ENCODE measurements around the gene FBLN1.

Gene FBLN1

DNA sequence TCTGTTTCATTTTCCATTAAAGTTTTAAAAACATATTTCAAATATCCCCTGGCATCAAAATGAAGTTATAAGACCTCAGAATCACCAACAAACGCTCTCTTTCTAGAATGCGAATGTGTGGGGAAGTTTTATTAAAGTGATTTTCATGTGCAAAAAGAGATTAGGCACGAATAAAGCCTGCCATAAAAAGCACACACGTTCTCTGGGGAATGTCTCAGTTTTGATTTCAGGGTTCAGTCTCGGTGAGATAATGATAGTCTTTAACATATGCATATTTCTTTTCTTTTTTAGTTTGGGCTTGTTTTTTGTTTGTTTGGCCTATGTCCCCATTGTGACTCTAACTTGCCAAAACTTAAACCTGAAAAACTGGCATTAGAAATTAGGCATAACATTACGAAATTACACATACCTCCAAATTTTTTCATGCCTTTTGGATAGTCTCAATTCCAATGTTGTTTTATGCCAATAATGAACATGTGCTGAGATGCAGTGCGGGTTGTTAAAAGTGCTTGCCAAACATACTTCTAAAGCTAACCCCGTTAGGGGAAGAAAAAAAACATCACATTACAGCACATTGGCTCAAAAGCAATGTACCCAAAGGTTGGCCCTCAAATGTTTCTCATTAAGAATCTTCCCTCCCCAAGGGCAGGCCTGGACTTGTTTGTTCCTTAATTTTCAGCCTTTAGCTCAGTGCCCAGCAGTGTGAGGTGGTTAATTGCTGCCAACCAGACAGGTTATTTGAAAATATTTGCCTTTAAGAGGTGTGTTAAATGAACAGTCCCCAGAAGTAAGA, 33.2 kb upstream of the FBLN1 start:
- TF ChIP-seq POLR2A (IDR thresholded peaks at IDR 0.05; ENCODE audit: low read length): no peak
- no peak for TF ChIP-seq GATA1 (IDR thresholded peaks at IDR 0.05; ENCODE audit: low read depth, low read length)
- no peak for DNase-seq

DNA sequence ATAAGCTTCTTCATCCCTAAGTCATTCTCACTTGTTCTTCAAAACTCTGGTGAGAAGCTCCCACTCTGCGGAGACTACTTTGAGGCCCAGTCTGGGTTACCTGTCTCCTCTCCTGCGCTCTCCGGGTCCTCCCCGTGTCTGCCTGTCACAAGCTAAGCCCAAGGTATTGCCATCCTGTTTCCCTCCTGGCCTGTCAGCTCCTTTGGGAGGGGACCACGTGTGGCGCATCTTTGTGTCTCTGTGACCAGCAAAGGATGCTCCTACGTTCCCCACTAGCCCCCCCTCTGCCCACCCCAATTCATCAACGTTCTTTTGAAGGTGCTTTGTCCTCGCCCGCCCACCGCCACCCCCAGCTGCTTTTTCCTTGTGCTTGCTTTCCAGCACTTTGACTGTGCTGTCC, 31.8 kb upstream of the FBLN1 start:
- TF ChIP-seq GATA1 (IDR thresholded peaks at IDR 0.05; ENCODE audit: low read depth, low read length) (no peak), POLR2A (IDR thresholded peaks at IDR 0.05; ENCODE audit: low read length) (no peak)
- no peak for DNase-seq

DNA sequence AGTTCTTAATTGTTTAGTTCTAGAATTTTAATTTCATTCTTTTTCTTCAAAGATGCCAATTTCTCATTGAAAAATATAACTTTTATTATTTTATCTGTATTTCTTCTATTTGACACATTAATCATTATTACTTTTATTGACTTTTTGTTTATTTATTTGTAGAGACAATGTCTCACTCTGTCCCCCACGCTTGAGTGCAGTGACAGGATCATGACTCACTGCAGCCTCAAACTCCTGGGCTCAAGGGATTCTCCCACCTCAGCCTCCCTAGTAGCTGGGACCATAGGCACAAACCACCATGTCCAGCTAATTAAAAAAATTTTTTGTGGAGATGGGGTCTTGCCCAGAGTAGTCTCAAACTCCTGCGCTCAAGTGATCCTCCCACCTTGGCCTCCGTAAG, 30.3 kb upstream of the FBLN1 start:
- TF ChIP-seq POLR2A (IDR thresholded peaks at IDR 0.05; ENCODE audit: low read length) (no peak), GATA1 (IDR thresholded peaks at IDR 0.05; ENCODE audit: low read depth, low read length) (no peak)
- no peak for DNase-seq

DNA sequence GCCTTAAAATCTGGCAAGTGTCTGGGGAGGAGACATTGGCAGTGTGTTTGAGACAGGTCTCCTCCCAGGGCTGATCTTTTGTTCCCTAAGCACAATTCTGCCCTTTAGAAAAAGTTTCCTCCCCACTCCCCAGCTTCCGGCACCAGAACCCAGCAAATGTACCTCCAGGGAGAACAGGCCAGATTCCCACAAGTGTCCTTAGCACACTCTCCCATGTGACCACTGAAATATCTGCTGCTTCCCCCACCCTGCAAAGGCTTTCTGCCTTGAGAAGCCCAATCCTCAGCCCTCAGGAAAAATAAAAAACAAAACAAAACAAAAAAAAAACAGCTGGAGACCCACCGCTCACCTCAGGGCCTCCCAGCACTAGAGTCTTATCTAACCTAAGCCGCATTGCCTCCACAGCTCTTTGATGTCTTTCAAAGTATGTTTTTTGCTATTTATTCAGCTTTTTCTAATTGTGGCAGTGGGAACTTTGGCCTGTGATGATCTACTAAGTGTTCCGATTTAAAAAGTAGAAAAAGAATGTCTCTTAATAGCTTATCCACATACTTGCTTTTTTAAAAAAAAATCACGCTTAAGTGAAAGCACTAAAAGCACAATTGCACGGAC, 29.0 kb upstream of the FBLN1 start:
- TF ChIP-seq GATA1 (IDR thresholded peaks at IDR 0.05; ENCODE audit: low read depth, low read length) (no peak), POLR2A (IDR thresholded peaks at IDR 0.05; ENCODE audit: low read length) (no peak)
- no peak for DNase-seq

DNA sequence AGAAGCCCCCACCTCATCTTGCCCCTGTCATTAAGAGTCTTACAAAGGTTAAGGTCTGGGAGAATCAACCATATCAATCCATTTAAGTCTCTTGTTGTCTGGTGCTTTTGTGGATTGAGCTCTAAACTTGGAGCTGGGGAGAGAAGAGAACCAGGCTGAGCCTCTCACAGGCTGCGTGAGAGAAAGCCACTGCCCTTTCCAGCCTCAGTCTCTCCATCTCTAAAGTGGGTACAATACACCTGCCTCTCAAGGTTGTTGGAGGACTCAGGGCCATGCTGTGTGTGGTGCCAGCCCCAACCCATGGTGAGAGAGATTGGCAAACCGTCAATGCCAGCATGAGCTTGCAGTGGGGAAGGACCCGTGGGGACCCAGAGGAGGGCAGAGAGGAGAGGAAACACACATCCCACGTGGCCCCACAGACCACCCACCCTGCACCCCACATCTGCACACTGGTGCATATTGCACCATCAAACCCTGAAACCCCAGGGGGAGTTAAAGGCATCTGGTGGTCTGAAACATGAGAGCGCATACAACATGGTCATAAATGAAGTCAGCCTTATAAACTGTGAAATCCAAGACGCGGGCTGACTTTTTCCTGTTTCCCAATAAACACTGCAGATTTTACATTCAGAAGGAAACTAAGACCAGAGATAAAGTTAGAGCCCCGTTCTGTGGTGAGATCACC, 27.5 kb upstream of the FBLN1 start:
- TF ChIP-seq GATA1 (IDR thresholded peaks at IDR 0.05; ENCODE audit: low read depth, low read length) (no peak), POLR2A (IDR thresholded peaks at IDR 0.05; ENCODE audit: low read length) (no peak)
- no peak for DNase-seq

DNA sequence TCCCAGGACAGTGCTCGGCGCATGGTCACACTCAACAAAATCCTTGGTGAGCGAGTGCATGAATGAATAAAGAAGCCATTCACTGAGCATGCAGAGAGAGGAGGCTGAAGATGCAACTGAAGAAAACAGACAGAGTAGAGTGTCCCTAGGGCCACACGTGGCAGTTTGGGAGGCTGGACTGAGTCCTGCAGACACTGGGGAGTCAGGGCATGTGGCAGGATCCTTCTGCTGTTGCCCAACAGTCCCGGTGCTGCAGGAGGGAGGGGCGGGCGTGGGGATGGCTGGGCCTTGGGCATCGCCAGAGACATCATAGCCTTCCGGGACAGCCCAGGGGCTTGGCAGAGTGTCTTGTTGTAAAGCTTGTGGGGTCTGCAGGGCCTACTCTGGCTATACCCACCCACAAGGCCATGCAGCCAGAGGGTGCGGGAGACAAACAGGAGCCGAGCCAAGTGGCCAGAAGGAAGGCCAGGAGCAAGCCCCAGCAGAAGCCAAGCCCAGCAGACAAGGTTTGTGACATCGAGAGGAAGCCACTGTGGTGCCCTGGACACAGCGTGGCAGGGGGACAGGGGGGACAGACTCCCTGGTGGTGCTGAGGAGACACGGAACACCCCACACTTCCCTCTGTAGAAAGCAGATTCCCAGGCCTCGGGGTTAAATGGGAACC, 26.7 kb upstream of the FBLN1 start:
- DNase-seq: no peak
- no peak for TF ChIP-seq GATA1 (IDR thresholded peaks at IDR 0.05; ENCODE audit: low read depth, low read length)
- TF ChIP-seq POLR2A (IDR thresholded peaks at IDR 0.05; ENCODE audit: low read length): no peak

DNA sequence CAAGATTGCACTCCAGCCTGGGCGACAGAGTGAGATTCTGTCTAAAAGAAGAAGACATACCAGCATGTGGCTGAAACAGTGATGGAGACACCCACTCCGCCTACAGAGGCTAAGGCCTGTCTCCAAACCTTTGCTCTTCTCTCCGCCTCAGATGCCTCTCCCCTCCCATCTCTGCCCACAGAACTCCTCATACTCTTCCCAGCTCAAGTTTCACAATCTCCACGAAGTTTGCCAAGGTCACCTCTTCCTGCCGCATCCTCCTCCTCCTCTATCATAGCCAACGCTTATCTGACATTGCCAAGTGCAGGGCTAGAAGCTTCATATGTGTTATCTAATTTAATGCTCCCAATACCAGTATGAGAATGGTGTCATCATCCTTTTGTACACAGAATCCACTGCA, 25.9 kb upstream of the FBLN1 start:
- TF ChIP-seq GATA1 (IDR thresholded peaks at IDR 0.05; ENCODE audit: low read depth, low read length) (no peak), POLR2A (IDR thresholded peaks at IDR 0.05; ENCODE audit: low read length) (no peak)
- no peak for DNase-seq

DNA sequence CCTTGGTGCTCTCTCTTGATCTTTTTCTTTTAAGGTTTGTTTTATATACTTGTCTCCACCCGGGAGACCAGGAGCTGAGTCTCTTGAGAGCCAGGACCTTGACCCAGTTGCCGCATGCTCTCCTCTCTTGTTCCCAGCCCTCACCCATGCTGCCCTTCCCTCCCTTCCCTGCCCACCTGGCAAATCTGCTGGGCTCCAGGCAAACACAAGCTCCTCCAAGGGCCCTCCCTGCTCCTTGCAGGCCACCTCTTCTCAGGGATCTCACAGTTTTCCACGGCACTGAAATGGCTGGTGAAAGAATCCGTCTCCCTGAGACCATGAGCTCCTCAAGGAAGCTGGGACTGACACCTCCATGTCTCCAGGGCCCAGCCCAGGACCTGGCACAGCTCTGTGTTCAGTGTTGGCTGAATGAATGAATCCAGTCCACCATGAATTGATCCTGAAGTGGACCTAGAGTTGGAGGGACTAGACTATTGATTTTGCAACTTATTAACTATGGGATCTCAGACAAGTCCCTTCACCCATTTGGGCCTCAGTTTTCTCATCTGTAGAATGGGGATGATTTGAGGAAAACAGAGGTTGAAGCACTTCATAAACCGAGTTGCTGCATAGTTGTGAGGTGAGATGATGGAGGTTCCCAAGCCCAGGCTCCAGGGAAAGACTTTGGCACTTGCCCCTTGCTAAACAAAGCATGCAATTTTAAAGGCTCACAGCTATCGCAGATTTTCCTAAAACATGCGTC, 25.1 kb upstream of the FBLN1 start:
- DNase-seq: no peak
- TF ChIP-seq POLR2A (IDR thresholded peaks at IDR 0.05; ENCODE audit: low read length) (no peak), GATA1 (IDR thresholded peaks at IDR 0.05; ENCODE audit: low read depth, low read length) (no peak)

DNA sequence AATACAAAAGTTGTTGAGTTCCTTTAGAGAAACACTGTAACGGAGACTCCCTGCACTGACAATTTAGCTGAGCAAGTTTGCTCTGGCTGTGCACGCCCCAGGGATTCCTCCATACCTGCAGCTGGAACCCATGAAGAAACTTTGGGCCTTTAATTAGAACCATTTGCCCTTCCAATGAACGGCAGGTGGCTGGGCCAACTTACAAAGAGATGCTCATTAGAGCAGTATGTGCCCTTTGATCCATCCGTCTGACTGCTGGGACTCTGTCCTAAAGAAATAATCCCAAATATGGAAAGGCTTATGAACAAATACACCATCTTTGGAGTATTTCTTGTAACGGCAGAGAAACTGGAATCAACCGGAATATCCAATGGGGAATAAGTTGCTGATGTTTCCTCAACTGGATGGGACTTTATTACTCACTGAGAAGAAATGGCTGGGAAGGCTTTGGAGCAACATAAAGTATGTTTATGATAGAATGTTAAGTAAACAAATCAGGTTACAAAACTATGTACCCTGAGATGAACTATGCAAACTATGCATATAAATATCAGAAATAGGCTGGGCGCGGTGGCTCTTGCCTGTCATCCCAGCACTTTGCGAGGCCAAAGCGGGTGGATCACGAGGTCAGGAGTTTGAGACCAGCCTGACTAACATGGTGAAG, 24.4 kb upstream of the FBLN1 start:
- no peak for TF ChIP-seq GATA1 (IDR thresholded peaks at IDR 0.05; ENCODE audit: low read depth, low read length)
- no peak for TF ChIP-seq POLR2A (IDR thresholded peaks at IDR 0.05; ENCODE audit: low read length)

DNA sequence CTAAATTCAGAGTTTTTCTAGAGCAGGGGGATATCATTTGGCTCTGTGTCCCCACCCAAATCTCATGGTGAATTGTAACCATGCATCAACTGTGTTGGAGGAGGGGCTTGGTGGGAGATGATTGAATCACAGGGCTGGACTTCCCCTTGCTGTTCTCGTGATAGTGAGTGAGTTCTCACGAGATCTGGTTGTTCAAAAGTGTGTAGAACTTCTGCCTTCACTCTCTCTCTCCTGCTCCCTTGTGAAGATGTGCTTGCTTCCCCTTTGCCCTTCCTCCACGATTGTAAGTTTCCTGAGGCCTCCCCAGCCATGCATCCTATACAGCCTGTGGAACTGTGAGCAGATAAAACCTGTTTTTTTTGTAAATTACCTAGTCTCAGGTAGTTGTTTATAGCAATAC, 22.0 kb upstream of the FBLN1 start:
- no peak for TF ChIP-seq GATA1 (IDR thresholded peaks at IDR 0.05; ENCODE audit: low read depth, low read length)
- TF ChIP-seq POLR2A (IDR thresholded peaks at IDR 0.05; ENCODE audit: low read length): no peak
- DNase-seq: no peak

More for the DNA sequence above, 24.4 kb upstream of the FBLN1 start:
- no peak for DNase-seq

DNA sequence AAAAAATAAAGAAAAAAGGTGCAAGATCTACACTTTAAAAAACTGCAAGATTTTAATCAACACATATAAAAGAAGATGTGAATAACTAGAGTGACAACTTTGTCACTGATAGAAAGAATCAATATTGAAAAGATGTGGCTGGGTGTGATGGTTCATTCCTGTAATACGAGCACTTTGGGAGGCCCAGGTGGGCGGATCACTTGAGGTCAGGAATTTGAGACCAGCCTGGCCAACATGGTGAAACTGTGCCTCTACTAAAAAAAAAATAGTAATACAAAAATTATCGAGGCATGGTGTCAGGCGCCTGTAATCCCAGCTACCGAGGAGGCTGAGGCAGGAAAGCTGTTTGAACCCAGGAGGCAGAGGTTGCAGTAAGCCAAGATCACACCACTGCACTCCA, 21.0 kb upstream of the FBLN1 start:
- DNase-seq: no peak
- TF ChIP-seq GATA1 (IDR thresholded peaks at IDR 0.05; ENCODE audit: low read depth, low read length) (no peak), POLR2A (IDR thresholded peaks at IDR 0.05; ENCODE audit: low read length) (no peak)

DNA sequence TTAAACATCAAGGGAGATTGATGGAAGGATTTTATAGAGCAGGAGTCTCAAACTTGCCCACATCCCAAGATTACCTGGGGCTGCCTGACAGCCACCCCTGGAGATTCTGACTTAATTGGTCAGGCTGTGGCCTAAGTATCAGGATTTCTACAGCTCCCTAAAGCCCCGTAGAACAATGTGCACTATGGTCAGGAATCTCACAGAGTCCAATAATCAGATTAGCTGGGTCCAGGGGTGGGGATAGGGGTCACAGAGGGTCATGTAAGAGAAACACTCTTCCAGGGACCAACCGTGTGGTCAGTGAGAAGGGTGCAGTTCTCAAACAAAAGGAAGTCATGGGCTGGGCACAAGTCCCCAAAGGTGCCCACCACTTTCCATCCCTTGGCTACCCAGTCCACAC, 20.5 kb upstream of the FBLN1 start:
- no peak for DNase-seq
- TF ChIP-seq POLR2A (IDR thresholded peaks at IDR 0.05; ENCODE audit: low read length): no peak
- TF ChIP-seq GATA1 (IDR thresholded peaks at IDR 0.05; ENCODE audit: low read depth, low read length): no peak

DNA sequence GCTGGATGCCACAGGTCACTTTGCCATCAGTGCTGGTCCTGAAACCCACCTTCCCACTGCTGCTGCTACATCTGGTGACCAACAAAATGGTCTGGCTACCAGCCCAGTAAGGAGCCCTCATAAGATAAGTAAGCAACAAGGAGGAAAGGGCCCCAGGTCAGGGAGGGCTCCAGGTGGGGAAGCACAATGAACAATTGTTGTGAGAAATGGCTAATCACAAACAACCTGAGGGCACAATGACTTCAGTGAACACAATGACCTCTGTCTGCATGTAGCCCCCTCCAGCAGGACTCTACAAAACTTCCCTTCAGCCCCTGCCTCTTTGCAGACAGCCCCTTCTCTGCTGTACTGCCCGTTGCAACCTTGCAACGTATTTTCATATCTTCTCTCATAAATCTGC, 19.4 kb upstream of the FBLN1 start:
- TF ChIP-seq POLR2A (IDR thresholded peaks at IDR 0.05; ENCODE audit: low read length) (no peak), GATA1 (IDR thresholded peaks at IDR 0.05; ENCODE audit: low read depth, low read length) (no peak)
- DNase-seq: no peak
